ENCODE data around the gene INAFM2.

Gene INAFM2

DNA sequence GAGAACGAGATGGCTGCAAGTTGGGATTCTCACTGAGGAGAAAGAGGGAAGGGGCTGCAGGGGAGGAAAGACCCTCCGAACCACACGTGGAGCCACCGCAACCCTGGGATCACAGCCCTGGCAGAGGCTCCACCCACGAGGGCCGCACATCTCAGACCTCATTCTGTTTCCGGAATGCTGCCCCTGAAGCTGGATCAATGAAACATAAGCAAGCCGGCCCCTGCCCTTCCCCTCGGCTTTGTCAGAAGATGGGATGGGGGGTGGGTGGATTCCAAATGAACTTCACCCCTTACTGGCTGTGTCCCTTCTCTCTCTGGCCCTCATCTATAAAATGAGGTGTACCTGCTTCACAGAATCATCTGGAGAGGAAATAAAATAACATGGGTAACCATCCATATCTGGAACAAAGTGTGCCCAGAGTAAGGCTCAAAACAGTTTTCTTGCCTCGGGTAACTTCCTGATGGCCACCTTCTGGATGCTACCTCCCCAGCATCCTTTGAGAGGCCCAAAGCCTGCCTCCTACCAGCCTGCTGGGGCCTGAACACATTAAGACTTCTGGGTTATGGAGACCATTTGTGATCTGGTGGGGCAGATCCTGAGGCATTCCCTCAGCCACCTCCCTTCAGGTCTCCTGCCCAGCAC lies 21.9 kb downstream of the INAFM2 start:
- no peak for DNase-seq

DNA sequence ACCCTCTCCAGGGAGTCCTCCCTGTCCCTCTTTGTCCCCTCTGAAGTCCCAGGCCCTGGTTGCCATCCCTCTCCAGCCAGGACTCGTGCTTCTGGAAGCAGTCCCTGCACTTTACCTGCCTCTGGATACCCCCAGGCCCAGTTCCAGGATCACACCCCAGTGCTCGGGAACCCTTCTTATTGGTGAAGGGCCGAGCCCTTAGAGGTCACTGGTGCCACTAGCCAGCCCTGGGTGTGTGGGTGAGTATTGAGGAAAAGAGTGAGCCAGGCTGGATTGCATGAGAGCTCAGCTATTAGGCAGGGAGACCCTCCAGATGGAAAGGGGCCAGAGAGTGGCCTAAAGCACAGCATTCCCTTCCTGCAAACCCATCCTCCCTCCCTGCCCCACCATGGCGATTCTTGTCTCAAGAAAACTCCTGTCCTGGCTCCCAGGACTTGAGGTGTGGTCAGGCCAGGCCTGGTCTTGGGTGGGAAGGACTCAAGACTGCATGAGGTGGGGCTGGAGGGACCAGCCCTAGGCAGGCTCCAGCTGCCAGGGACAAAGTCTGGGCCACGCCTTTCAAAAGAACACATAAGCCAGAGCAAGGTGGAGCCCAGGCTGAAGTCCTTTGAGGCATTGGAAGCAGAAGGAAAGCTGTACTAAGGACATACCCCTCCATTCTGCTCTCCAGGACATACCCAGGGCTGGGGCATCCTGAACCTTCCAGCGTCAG lies 22.5 kb downstream of the INAFM2 start:
- DNase-seq = no peak

DNA sequence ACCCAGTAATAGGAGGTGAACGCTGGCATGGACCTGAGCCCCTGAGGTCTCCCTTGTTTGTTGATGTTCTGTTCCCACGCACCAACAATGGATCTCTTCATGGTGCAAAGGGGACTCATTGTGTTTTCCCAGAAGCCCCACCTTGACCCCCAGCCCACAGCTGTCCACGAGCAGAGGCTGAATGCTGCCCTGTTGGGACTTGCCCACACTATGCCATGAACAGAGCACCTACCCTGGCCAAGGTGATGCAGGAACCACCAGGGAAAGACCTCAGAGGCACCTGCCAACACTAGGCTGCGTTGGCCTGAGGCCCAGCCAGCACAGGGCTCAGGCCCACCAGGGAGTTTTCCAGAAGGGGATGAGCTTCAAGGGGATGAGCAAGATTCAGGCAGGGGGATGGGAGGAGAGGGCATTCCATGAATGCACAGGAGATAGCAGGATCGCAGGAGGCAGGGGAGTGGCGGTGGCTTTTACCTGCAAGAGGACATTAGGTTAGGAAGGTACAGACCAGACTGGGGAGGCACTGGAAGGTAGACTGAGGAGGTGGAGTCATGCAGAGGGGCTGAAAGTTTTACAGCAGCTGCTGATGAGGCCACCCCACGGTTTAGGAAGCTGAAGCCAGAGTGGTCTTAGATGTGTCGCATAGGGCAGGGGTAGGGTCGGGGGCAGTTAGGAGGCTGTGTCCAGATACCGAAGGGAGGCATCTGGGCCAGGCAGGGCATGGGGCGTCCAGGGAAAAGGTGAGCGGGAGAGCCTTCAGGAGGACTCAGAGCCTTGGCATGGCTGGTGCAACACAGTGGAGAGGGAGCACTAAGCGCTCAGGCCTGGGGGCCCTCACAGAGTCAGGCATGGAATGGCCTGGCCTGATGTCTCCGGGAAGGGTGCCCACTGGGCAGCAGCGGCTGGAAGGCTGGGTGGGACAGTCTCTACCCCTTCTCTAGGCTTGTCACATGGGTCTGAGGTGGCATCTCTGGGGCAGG lies 23.4 kb downstream of the INAFM2 start:
- no peak for DNase-seq

DNA sequence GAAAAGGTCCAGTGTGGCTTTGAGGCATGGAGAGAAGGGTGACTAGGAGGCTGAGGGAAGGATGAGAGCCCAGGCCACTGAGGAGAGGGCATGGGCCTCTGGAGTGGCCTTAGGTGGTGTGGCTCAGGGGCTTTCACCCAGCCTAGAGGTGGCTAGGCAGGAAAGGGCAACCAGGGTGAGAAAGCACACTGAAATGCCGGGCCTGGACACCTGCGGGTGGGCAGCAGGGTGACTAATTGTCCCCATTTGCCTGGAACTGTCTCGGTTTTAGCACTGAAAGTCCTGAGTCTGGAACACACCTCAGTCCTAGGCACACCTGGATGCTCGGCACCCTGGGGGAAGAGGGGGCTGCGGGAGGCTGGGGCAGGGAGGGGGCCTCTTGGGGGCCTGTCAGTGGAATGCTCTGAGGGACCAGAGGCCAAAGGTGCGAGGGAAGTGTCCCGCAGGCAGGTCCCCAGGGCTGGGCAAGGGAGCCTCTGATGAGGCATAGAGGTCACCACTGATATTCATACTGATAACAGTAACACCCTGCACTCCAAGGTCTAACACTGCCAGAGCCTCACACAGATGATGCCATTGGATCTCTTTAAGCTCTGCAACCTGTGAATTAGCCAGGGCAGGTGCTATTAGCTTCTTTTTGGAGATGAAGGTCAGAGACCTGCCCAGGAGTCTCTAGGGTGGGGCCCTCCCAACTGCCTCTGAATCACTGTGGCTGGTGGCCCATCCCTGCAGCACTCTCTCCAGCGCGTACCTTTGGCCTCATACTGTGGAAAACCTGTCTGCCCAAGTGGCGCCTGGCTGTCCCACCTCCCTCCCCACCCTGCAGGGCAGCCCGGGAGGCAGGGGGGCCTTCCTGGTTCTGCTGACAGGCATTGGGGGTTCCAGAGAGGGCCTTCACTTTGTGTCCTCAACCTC lies 24.3 kb downstream of the INAFM2 start:
- no peak for DNase-seq

DNA sequence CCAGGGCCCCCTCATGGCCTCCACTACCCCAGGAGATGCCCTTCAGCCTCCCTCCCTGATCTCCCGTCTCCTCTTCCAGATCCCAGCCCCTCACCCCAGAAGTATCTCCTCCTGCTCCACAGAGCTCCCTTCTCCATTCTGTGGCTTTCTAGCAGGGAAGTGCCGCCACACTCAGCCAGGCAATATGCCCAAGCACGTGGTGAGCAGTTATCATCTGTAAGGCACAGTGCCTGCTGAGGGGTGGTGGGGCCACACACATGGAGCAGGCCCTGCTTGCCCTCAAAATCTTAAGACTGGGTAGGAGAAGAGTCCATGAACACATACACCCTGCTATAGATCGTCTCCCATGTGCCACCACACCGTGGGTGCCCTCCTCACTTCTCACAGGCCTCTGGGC lies 25.0 kb downstream of the INAFM2 start:
- no peak for DNase-seq

DNA sequence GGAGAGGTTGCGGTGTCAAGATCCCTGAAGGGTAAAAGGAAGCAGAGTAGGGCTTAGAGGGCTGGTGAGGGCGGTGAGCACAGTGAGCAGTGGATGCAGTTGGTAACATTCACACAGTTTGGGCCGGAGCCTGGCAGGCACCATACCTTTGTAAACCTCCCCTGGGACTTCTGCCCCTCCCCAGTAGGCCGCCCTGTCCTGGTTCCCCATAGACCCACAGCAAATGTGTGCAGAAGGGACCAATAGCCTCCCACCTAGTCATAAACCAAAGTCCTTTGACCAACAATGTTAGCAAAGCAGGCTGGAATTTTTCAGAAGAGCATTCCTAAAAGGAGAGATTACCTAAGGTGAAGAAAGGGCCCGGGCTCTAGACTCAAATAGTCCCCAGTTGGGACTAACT lies 25.7 kb downstream of the INAFM2 start:
- no peak for DNase-seq

DNA sequence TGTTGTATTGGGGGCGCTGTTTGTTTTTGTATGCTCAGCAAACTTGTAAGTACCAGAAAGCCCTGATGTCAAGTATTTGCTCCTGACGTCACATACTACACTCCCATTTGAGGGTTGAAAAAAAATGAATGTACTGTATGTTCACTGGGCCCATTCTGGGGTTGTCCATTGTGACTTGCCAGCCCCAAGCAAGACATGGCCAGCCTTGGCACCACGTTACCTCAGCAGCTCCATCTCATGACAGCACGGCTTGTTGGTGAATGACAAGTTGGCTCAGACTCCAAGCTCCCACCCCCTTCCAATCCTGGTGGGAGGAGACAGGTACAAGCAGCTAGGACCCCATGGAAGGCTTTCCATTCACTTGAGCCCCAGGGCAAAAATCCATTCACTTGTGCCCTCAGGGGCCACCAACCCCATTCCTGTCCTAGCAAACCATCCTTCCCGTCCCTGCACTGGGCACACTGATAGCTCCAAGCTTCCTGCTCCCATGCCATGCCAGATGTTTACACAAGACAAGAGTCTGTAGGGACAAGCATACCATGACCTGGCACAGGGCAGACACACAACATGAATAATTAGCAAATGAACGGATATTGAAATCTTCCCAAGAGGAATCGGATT lies 28.9 kb downstream of the INAFM2 start:
- no peak for DNase-seq

DNA sequence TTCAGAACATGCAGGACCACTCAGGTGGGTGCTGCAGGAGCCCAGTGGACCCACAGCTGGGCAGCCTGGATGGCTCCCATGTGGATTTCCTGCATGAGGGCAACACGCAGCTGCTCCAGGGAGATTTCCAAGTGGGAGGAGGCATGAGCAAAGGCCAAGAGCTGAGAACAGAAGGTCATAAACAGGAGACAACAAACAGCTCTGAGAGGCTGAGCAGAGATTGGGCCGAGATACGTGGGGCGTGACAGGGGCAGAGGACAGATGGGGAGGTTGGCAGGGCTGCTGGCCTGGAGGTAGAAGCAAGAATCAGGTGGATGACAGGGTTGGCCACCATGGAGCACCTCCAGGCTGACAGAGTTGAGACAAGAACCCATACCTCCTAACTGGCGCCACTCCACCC lies 30.2 kb downstream of the INAFM2 start:
- no peak for DNase-seq

DNA sequence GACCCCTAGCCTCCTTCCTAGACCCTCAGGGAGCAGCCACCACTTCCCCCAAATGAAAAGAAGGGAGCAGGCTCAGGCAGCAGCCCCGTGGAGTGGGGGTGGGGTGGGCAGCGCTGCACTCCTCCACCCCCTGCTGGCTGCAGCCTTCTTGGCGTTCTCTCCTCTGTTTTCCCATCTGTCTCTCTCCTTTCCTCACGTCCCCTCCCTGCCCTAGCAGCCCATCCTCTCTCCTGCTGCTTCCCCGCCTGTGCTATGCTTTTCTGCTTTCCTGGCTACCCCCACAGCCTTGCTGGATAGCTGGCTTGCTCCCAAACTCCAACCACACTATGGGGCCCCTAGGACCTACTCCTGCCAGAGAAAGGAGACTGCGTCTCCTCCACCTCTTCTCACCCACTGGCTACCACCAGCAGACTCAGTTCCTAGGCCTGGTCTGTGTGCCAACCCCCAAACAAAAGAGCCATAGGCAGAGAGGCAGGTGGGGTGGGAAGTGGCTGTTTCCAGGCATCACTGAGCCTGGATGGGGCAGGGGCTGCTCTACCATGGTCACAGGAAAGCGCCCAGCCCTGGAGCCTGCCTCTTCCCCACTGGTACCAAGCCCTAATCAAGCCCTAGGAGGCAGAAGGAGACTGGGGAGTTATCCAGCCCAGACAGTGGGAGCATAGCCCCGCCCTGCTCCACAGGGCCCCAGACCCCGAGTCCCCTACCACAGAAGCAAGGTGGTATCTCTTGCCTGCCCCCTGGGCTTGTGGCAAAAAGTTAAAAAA lies 31.1 kb downstream of the INAFM2 start:
- peak; percentile 38 for DNase-seq

DNA sequence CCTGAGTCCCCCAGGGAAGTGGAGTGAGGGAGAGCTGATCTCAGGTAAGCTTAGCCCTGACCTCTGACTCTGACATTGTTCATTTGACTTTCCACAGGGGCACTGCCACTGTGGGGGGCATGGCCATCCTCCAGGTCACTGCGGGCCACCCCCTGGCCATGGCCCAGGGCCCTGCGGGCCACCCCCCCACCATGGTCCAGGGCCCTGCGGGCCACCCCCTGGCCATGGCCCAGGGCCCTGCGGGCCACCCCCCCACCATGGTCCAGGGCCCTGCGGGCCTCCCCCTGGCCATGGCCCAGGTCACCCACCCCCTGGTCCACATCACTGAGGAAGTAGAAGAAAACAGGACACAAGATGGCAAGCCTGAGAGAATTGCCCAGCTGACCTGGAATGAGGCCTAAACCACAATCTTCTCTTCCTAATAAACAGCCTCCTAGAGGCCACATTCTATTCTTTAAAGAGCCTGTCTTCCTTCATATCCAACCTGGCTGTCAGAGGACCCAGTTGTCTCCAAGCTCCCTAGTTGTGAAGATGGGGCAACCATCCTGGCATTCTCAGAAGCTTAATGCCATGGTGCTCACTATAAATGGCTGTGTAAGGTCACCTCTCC lies 32.6 kb downstream of the INAFM2 start:
- DNase-seq = peak; percentile 3

DNA sequence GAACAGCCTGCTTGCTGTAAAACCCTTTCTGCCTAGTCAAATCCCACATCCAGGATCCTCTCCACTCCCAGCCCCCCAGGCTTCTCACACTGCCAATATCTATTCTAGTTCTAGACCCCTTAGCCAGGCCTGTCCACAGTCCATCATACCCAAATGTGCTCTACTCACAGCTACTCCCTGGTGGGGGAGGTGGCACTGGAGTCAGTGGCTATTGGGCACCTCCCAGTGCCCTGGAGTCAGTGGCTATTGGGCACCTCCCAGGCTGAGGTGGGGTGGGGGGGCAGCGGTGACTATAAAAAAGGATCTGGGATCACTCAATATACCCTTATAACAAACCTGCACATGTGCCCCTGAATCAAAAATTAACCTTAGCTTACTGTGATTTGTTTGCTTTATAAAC lies 33.8 kb downstream of the INAFM2 start:
- DNase-seq = no peak

DNA sequence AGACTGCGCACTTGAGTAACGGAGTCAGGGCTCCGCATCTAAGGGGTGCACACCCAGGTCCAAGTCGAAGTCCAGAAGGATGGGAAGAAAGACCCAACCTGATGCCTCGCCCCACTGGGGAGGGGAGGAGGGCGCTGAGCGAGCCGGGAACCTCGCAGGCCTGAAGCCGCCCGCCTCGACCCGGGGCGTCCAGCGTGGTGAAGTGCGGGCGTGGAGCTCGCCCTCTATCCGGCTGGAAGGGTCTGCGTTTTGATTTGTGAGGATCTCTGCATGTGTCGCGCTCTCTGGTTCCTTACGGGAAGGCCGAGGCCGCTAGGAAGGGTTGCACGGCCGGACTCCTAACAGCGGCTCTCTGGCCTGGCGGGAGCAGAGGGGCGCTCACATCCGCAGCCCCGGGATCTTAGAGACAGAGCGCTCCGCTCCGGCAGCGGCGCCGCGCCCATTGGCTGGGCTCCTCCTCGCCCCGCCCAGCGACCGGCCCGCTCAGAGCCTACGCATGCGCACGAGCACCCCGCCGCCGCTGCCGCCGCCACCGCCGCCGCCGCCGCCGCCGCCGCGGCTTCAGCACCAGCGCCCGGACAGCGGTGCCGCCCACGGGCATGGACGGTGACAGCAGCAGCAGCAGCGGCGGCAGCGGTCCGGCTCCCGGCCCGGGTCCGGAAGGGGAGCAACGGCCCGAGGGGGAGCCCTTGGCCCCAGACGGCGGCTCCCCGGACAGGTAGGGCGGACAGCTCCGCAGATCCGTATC lies 34.4 kb downstream of the INAFM2 start, which contains the start of gene DISP2:
TSS of gene DISP2 (plus strand) at position 497 of the 748 bp plus-strand sequence. CDS start at position 600, 103 bp downstream.
- DNase-seq = peak; percentile 87

DNA sequence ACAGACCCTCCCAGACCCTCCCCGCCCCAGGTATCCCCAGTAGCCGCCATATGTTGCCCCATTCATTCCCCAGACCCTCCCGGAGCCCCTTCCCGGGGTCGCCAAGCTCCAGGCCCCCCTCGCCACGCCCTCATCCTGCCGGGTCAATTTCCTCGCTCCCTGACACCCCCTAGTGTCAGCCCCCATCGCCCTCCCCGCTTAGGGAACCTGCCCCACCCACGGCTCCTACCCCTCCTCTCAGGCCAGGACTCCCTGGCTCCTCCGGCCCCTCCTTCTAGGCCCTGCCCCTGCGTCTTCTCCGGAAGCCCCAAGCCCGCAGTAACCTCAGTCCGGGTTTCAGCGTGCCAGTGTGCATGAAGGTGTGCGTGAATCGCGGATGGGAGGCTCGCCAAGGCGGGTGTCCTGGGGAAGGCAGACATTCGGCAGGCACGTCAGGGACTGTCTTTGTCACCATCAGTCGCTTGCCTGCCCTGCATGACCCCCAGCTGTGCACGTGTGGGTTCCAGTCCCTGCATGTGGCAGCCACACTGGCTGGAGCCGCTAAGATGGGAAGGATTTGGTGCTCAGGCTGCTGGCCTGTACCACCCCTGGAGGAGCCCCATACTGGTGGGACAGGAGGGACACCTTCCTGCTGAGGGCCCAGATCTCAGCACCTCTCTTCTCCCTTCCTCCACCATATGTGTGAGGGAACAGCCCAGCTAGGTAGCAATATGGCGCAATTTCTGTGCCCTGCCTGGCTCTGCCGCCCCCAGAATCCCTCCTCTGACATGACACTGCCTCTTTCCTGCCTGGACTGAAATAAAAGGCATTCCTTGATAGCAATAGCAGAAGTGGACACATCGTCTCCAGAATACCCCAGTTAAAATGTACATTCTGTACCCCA lies 35.2 kb downstream of the INAFM2 start:
- no peak for DNase-seq

DNA sequence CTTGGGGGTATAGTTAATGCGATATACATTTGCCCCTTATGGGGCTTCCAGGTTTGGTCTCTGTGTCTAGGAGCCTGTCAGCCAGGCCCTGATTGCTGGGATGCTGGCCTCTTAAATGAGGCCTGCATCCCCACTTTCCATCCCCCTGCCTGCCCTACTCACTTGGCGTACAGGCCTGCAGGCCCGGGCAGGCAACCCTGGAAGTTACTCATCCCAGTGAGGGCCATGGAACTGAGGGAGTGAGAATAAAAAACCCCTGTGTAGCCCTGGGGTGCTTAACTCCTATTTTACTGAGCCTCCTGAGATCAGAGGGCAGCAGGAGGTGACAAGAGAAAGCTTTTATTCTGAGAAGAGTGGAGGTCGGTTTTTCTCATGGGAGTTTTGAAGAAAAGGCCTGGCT lies 36.5 kb downstream of the INAFM2 start:
- no peak for DNase-seq

DNA sequence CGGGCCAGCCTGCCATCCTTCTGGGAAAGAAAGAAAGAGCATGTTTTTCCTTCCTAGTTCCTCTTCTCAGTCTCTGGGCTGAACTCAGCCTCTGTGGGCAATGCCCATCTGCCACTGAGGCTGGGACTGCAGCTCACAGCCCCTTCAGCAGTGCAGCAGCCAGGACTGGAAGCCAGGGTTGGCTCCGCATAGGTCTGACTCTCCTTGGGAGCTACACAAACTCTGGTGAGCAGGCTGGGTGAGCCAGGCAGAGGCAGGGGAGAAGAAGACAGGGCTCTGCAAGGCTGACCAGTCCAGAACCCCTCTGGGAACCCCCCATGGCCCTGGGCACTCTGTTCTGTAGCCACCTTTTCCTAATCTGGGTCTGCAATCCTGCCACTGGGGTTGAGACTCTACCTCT lies 38.1 kb downstream of the INAFM2 start:
- DNase-seq = no peak

DNA sequence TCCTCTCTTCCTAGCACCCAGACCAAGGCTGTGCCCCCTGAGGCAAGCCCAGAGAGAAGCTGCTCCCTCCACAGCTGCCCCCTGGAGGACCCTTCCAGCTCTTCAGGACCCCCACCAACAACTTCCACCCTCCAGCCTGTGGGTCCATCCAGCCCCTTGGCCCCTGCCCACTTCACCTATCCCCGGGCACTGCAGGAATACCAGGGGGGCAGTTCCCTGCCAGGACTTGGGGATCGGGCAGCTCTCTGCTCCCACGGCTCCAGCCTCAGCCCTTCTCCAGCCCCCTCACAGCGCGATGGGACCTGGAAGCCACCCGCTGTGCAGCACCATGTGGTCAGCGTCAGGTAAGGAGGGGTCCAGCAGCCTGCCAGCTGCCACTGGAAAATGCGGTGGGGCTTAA lies 40.1 kb downstream of the INAFM2 start:
- DNase-seq = no peak

DNA sequence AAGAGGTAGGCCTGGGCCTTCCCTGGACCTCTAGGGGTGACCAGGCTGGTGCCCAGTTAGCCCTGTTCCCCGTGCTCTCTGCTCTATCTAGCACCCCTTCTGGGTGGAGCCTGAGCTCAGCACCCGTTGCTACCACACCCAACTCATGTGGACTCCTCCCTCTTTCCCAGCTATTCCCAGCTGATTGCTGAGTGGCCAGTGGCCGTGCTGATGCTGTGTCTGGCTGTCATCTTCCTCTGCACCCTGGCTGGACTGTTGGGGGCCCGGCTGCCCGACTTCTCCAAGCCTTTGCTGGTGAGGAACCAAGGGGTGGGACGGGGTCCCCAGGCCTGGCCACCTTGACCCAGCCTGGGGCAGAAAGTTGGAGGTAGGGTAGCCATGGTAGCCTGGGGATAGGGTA lies 40.8 kb downstream of the INAFM2 start:
- DNase-seq = no peak

DNA sequence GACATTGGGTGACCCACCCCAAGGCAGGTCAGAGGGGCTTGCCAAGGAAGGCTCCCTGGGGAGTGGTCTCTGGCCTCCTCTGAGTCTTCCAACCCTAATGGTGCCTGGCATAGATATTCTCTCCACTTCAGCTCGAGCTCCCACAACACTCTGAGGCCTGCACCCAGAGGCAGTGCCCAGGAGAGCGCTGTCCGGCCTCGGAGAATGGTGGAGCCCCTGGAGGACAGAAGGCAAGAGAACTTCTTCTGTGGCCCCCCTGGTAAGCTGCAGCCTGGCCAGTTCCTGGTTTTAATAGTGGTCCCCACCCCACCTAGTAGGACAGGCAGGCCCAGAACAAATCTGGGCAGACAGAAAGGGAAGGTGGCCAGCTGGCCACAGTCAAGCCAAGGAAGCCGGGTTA lies 41.5 kb downstream of the INAFM2 start:
- no peak for DNase-seq

Measured in OCI-M1 (cell line).